K562 (cell line): Measurements from ENCODE around the gene SCFD2. TPM values are rescaled to one million over a fixed set of nuclear protein-coding genes. Genes with fewer than 3 reads are reported as not detected.

Experiments
- ATAC-seq: fragments of 200-7000 bp; cut with Tn5 transposase; 3 replicates; pipeline ENCODE4 v1.9.1; 2020; ENCODE audit warnings: moderate library complexity
- BruUV-seq: library from RNA; stranded (reverse); fragments of 400-500 nt; replicated peaks from 2 replicates; lab custom pipeline; 2021; lab: Mats Ljungman, UMichigan
- CTCF ChIA-PET: fragments of 300-600 bp; formaldehyde crosslinking; extraction: SDS; loops from one replicate; lab custom pipeline; 2021; ENCODE audit warnings: low intra/inter-chr PET ratio; lab: Yijun Ruan, JAX
- POLR2A ChIA-PET: fragments of 300-600, 350-650 bp; sonication (Branson Sonifier 250); formaldehyde crosslinking; extraction: SDS; loops from one replicate; lab custom pipeline; 2021; ENCODE audit warnings: antibody characterized with exemption, inconsistent platforms; lab: Yijun Ruan, JAX
- DNase-seq, 4 experiments: peaks; one replicate each; pipeline versions ENCODE4 v3.0.0 to v3.0.0-alpha.2; 2011 to 2018; ENCODE audit warnings: low spot score in 3 of 4, mixed read lengths in 3 of 4; ENCODE audit errors: extremely low read depth in 1 of 4
- FAIRE-seq: peaks from 2 replicates; lab custom pipeline; 2011; peaks lifted over from hg19 to GRCh38; lab: Jason Lieb, UNC
- H2AFZ ChIP-seq: 2 replicates; pipeline ENCODE4 v1.6.0; 2011; ENCODE audit warnings: low read depth, low read length, control low read depth, inconsistent platforms
- H3K27ac ChIP-seq: fragments of 200-600 bp; 3 replicates; pipeline ENCODE4 v1.8.0; 2011; ENCODE audit warnings: low read depth, mild to moderate bottlenecking, control low read depth, inconsistent platforms, low read length, moderate library complexity, mixed read lengths; ENCODE audit errors: extremely low read depth
- H3K27me3 ChIP-seq, 2 experiments: fragments of 300-600 bp in 1 of 2; 2 replicates in 1 of 2; 3 replicates in 1 of 2; pipeline versions ENCODE4 v1.6.0 to v1.8.0; 2011; ENCODE audit warnings: inconsistent platforms in 2 of 2, low read length in 2 of 2, mild to moderate bottlenecking in 1 of 2, mixed read lengths in 1 of 2, moderate library complexity in 1 of 2; ENCODE audit not compliant: control insufficient read depth in 2 of 2, insufficient read depth in 2 of 2
- H3K36me3 ChIP-seq: fragments of 300-600 bp; 3 replicates; pipeline ENCODE4 v1.8.0; 2011; ENCODE audit warnings: mild to moderate bottlenecking, low read length, inconsistent platforms; ENCODE audit not compliant: control insufficient read depth, insufficient read depth
- H3K4me1 ChIP-seq, 2 experiments: fragments of 200-600 bp in 1 of 2; replicated peaks in 1 of 2; 2 replicates in 1 of 2; 3 replicates in 1 of 2; pipeline versions ENCODE4 v1.5.1 to v1.8.0; 2011; ENCODE audit warnings: inconsistent platforms in 2 of 2, low read length in 2 of 2, mild to moderate bottlenecking in 1 of 2, mixed read lengths in 1 of 2, moderate library complexity in 1 of 2; ENCODE audit not compliant: control insufficient read depth in 2 of 2, insufficient read depth in 2 of 2
- H3K4me2 ChIP-seq: 2 replicates; pipeline ENCODE4 v1.6.1; 2011; ENCODE audit warnings: low read length, control low read depth, inconsistent platforms, mixed read lengths; ENCODE audit not compliant: insufficient read depth
- H3K4me3 ChIP-seq: fragments of 200-600 bp; sonication (generic), shearing (Covaris generic); 2 replicates; pipeline ENCODE4 v1.5.1; 2016; ENCODE audit warnings: control low read depth, inconsistent platforms
- H3K79me2 ChIP-seq: fragments of 200-600 bp; 3 replicates; pipeline ENCODE4 v1.8.0; 2011; ENCODE audit warnings: low read length, inconsistent platforms; ENCODE audit not compliant: control insufficient read depth, insufficient read depth
- H3K9ac ChIP-seq, 2 experiments: 2 replicates each; pipeline versions ENCODE4 v1.6.0 to v1.6.1; 2011; ENCODE audit warnings: low read depth in 2 of 2, low read length in 2 of 2, control low read depth in 1 of 2, inconsistent platforms in 1 of 2, mild to moderate bottlenecking in 1 of 2, mixed read lengths in 1 of 2; ENCODE audit not compliant: insufficient read depth in 1 of 2
- H3K9me1 ChIP-seq: one replicate; pipeline ENCODE4 v1.6.0; 2011; ENCODE audit warnings: inconsistent platforms, mild to moderate bottlenecking, low read length, moderate library complexity; ENCODE audit not compliant: control insufficient read depth, insufficient read depth
- H3K9me3 ChIP-seq: replicated peaks from 2 replicates; pipeline ENCODE4 v1.5.1; 2011; ENCODE audit warnings: low read depth, low read length, inconsistent platforms; ENCODE audit not compliant: control insufficient read depth, insufficient read depth
- H4K20me1 ChIP-seq: replicated peaks from 2 replicates; pipeline ENCODE4 v1.6.1; 2011; ENCODE audit warnings: low read length, inconsistent platforms, mixed read lengths; ENCODE audit not compliant: control insufficient read depth, insufficient read depth
- ATF7 ChIP-seq: fragments of 450-650 bp; IDR thresholded peaks from 2 replicates; pipeline ENCODE4 v1.7.1; 2014; ENCODE audit warnings: mild to moderate bottlenecking, moderate library complexity
- BRCA1 ChIP-seq, 2 experiments: fragments of 450-650 bp in 1 of 2; sonication (generic) in 1 of 2; formaldehyde crosslinking in 1 of 2; IDR thresholded peaks; 2 replicates each; pipeline versions ENCODE4 v1.5.0 to v1.6.1; 2017 to 2020; ENCODE audit warnings: mild to moderate bottlenecking in 1 of 2, missing genetic modification reagents in 1 of 2
- DNMT1 ChIP-seq: fragments of 450-650 bp; IDR thresholded peaks from 2 replicates; pipeline ENCODE4 v1.6.1; 2016; ENCODE audit warnings: antibody characterized with exemption, mild to moderate bottlenecking
- GABPB1 ChIP-seq: sonication (generic); formaldehyde crosslinking; IDR thresholded peaks from 2 replicates; pipeline ENCODE4 v1.8.0; 2022; ENCODE audit warnings: mild to moderate bottlenecking, missing genetic modification reagents
- HMGN3 ChIP-seq: IDR thresholded peaks from 2 replicates; pipeline ENCODE4 v1.6.1; 2011; ENCODE audit warnings: borderline replicate concordance, low read depth, mild to moderate bottlenecking, mixed read lengths, low read length; ENCODE audit not compliant: insufficient read length; ENCODE audit errors: extremely low read depth
- JUND ChIP-seq, 2 experiments: IDR thresholded peaks; 2 replicates in 1 of 2; 3 replicates in 1 of 2; pipeline ENCODE4 v1.6.1; 2011; ENCODE audit warnings: borderline replicate concordance in 2 of 2, low read depth in 2 of 2, low read length in 2 of 2, improper control_type of control experiment in 1 of 2, missing biosample characterization in 1 of 2, missing genetic modification characterization in 1 of 2, missing genetic modification reagents in 1 of 2
- NR4A1 ChIP-seq, 2 experiments: fragments of 250-450 bp in 1 of 2; fragments of 450-650 bp in 1 of 2; sonication (Bioruptor Pico) in 1 of 2; IDR thresholded peaks; 2 replicates each; pipeline versions ENCODE4 v1.4.0 to v1.6.1; 2016 to 2020; ENCODE audit warnings: mild to moderate bottlenecking in 2 of 2, missing compliant biosample characterization in 1 of 2, missing genetic modification characterization in 1 of 2, moderate library complexity in 1 of 2
- TAF7 ChIP-seq: fragments of 450-650 bp; IDR thresholded peaks from 2 replicates; pipeline ENCODE4 v1.6.1; 2016; ENCODE audit warnings: missing genetic modification characterization, missing compliant biosample characterization
- ZNF431 ChIP-seq: sonication (generic); formaldehyde crosslinking; IDR thresholded peaks from 2 replicates; pipeline ENCODE4 v1.8.0; 2022; ENCODE audit warnings: mild to moderate bottlenecking, missing genetic modification reagents
- ZNF778 ChIP-seq: fragments of 450-650 bp; formaldehyde crosslinking; IDR thresholded peaks from 2 replicates; pipeline ENCODE4 v1.4.0; 2020; ENCODE audit warnings: mild to moderate bottlenecking, moderate library complexity
- ZNF830 ChIP-seq: fragments of 250-450 bp; sonication (Bioruptor Pico); IDR thresholded peaks from 2 replicates; pipeline ENCODE4 v1.5.0; 2021; ENCODE audit warnings: mild to moderate bottlenecking
- WGBS: fragments of 100-300 bp; shearing (Covaris generic); methylation state at CpG from one replicate; pipeline ENCODE4 v1.1.6; 2016; ENCODE audit warnings: low coverage, mixed read lengths; ENCODE audit not compliant: insufficient coverage; ENCODE audit errors: missing lambda C conversion rate; 5-methylcytosine and 5-hydroxymethylcytosine counted together
- in situ Hi-C: fragments of 300-500 bp; cut with MboI; formaldehyde crosslinking; loops from 4 replicates; pipeline ENCODE4 v1.15.0; 2018; ENCODE audit warnings: inconsistent platforms, mixed read lengths
- intact Hi-C: fragments of 100-400 bp; cut with micrococcal nuclease; formaldehyde crosslinking; loops from 2 replicates; pipeline ENCODE4 v1.14.2; 2022
- polyA plus RNA-seq, 8 experiments: library from polyadenylated mRNA; depleted of rRNA in 4 of 8; stranded (reverse) in 5 of 8; unstranded in 3 of 8; fragments of >200 nt; fragmentation: Nextera tagmentation in 2 of 8; fragmentation: Illumina TruSeq in 1 of 8; extraction: Ambion mirVana in 2 of 8; extraction: Trizol in 1 of 8; gene quantifications; 2 replicates each; pipeline versions ENCODE4 v1.2.1 to v1.2.3, GENCODE V29; 2011 to 2014; ENCODE audit warnings: inconsistent platforms in 1 of 8, missing spikeins in 1 of 8
- total RNA-seq, 7 experiments: library from RNA; depleted of rRNA in 6 of 7; stranded (reverse); fragments of >200 nt in 6 of 7; fragmentation: Illumina TruSeq in 2 of 7; extraction: Trizol in 2 of 7; gene quantifications; 2 replicates each; pipeline versions ENCODE4 v1.2.1 to v1.2.3, GENCODE V29; 2011 to 2021; ENCODE audit warnings: low replicate concordance in 1 of 7
- TF ChIP-seq, protein P1 (sequence below): fragments of 200-400 bp; formaldehyde crosslinking; IDR thresholded peaks from 2 replicates; pipeline ENCODE4 v1.6.1; 2017; ENCODE audit warnings: mild to moderate bottlenecking, low read depth, low read length, moderate library complexity
- TF ChIP-seq, protein P2 (sequence below): fragments of 450-650 bp; IDR thresholded peaks from 2 replicates; pipeline ENCODE4 v1.6.1; 2014; ENCODE audit warnings: low read depth, mild to moderate bottlenecking, moderate library complexity, borderline replicate concordance
- TF ChIP-seq, protein P3 (sequence below): fragments of 450-650 bp; IDR thresholded peaks from 2 replicates; pipeline ENCODE4 v1.6.1; 2017; ENCODE audit warnings: mild to moderate bottlenecking, moderate library complexity
- TF ChIP-seq, protein P4 (sequence below): sonication (generic); formaldehyde crosslinking; IDR thresholded peaks from 2 replicates; pipeline ENCODE4 v1.8.1; 2023; ENCODE audit warnings: mild to moderate bottlenecking, missing genetic modification reagents

SCFD2 gene
- total and polyA plus RNA-seq, 9 of the 15 experiments (the other 6 are each of a cell fraction or from before 2014, with no cell fraction given): 5.7 to 30.3 (median 22.8) TPM

DNA sequence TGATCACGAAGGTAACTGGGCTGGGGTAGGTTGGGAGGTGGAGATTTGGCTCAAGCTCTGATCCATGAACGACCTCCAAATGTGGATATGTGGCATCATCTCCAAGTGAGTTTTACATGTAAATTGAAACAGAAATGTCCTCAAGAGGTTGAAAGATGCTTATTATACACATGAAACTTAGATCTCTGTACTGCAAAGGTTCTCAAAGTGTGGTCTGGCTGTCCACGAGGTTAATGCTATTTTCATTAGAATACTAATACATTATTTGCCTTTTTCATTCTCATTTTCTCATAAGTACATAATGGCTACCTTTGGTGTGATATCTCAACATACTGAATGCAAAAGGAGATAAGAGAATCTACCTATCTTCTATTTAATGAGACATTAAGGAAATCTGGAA lies 305.6 kb downstream of the SCFD2 start (continued):
- TF ChIP-seq, protein P1, sequence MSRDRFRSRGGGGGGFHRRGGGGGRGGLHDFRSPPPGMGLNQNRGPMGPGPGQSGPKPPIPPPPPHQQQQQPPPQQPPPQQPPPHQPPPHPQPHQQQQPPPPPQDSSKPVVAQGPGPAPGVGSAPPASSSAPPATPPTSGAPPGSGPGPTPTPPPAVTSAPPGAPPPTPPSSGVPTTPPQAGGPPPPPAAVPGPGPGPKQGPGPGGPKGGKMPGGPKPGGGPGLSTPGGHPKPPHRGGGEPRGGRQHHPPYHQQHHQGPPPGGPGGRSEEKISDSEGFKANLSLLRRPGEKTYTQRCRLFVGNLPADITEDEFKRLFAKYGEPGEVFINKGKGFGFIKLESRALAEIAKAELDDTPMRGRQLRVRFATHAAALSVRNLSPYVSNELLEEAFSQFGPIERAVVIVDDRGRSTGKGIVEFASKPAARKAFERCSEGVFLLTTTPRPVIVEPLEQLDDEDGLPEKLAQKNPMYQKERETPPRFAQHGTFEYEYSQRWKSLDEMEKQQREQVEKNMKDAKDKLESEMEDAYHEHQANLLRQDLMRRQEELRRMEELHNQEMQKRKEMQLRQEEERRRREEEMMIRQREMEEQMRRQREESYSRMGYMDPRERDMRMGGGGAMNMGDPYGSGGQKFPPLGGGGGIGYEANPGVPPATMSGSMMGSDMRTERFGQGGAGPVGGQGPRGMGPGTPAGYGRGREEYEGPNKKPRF: no peak
- no peak for TF ChIP-seq ATF7
- TF ChIP-seq ZNF431: no peak
- TF ChIP-seq, protein P2, sequence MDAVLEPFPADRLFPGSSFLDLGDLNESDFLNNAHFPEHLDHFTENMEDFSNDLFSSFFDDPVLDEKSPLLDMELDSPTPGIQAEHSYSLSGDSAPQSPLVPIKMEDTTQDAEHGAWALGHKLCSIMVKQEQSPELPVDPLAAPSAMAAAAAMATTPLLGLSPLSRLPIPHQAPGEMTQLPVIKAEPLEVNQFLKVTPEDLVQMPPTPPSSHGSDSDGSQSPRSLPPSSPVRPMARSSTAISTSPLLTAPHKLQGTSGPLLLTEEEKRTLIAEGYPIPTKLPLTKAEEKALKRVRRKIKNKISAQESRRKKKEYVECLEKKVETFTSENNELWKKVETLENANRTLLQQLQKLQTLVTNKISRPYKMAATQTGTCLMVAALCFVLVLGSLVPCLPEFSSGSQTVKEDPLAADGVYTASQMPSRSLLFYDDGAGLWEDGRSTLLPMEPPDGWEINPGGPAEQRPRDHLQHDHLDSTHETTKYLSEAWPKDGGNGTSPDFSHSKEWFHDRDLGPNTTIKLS: no peak
- TF ChIP-seq DNMT1: no peak
- TF ChIP-seq ZNF778: no peak

DNA sequence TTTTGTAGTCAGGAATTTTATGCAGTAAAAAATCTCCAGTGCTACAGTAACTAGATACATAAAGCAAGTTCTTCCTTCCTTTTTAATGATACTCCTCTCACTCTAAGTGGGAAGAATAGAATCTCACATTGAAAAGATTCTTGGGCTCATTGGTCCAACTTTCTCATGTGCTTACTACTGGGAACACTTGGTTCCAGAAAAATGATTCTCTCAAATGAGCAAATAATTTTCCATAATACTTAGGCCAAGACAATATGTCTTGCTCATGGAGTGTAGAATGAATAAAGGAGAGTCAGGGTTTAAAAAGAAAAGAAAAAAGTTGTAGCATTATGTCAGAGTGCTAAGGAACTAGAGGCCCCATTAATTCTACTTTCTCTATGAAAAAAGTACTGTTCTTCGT lies 306.0 kb downstream of the SCFD2 start:
- no peak for DNase-seq
- no peaks in the 10 kb centered on the region for H4K20me1 ChIP-seq
- no peaks in the 10 kb centered on the region for H3K9me3 ChIP-seq
- TF ChIP-seq, protein P3, sequence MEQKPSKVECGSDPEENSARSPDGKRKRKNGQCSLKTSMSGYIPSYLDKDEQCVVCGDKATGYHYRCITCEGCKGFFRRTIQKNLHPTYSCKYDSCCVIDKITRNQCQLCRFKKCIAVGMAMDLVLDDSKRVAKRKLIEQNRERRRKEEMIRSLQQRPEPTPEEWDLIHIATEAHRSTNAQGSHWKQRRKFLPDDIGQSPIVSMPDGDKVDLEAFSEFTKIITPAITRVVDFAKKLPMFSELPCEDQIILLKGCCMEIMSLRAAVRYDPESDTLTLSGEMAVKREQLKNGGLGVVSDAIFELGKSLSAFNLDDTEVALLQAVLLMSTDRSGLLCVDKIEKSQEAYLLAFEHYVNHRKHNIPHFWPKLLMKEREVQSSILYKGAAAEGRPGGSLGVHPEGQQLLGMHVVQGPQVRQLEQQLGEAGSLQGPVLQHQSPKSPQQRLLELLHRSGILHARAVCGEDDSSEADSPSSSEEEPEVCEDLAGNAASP: no peak
- TF ChIP-seq NR4A1 (CRISPR knock-in tag; IDR thresholded peaks at IDR 0.05) (no peak), NR4A1 (tag; IDR thresholded peaks at IDR 0.05) (no peak), HMGN3 (no peak), JUND (IDR thresholded peaks at IDR 0.05; ENCODE audit: borderline replicate concordance, low read depth, low read length) (no peak), JUND (tag; IDR thresholded peaks at IDR 0.05; ENCODE audit: borderline replicate concordance, low read depth, low read length) (no peak), TAF7 (tag) (no peak), GABPB1 (CRISPR knock-in tag) (no peak), ZNF830 (no peak), BRCA1 (IDR thresholded peaks at IDR 0.05) (no peak), BRCA1 (CRISPR knock-in tag; IDR thresholded peaks at IDR 0.05) (no peak)
- TF ChIP-seq, protein P4, sequence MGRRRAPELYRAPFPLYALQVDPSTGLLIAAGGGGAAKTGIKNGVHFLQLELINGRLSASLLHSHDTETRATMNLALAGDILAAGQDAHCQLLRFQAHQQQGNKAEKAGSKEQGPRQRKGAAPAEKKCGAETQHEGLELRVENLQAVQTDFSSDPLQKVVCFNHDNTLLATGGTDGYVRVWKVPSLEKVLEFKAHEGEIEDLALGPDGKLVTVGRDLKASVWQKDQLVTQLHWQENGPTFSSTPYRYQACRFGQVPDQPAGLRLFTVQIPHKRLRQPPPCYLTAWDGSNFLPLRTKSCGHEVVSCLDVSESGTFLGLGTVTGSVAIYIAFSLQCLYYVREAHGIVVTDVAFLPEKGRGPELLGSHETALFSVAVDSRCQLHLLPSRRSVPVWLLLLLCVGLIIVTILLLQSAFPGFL (CRISPR knock-in tag): no peak
- intact Hi-C loops (no loop called here), in situ Hi-C loops (no loop called here)
- no peaks in the 10 kb centered on the region for H3K4me1 ChIP-seq
- no peaks in the 10 kb centered on the region for H3K9me1 ChIP-seq
- FAIRE-seq: no peak
- no peak for ATAC-seq
- H3K27me3 ChIP-seq: no peaks in the 10 kb centered on the region
- no peak overlapping the region for H3K9ac ChIP-seq
- POLR2A ChIA-PET: no interaction called here
- H3K79me2 ChIP-seq: no peaks in the 10 kb centered on the region
- no peak overlapping the region for H2AFZ ChIP-seq
- 55% methylated on average over 1 of the region's 1 CpG for WGBS
- no peak overlapping the region for H3K27ac ChIP-seq
- no peak overlapping the region for H3K4me2 ChIP-seq
- H3K36me3 ChIP-seq: no peaks in the 10 kb centered on the region
- CTCF ChIA-PET: no interaction called here
- no peak overlapping the region for H3K4me3 ChIP-seq
- BruUV-seq: no TSS peak
